Measurements from ENCODE around the gene HSPA1L. TPM values are rescaled to one million over a fixed set of nuclear protein-coding genes. Genes with fewer than 3 reads are reported as not detected.
A peak's percentile ranks its signal among the peaks of the same experiment; 100 is the strongest.
"Not testable (repeated sequence)": the region's sequence is repeated elsewhere in the genome, so short reads cannot be mapped to it uniquely, and the experiment has no call there.

Gene HSPA1L
- 1 to 10 TPM in 2 of 3 donors, under 1 TPM in 1; 0.70 to 3.8 (median 2.4) TPM for polyA plus RNA-seq

- peak; percentile 54 to 60 (median 59) for DNase-seq
- Mint-ChIP-seq H3K4me3 (peak within 1 kb of the TSS; percentile 90 to 96 (median 94)), H3K27me3 (ENCODE audit: low read depth in 3 of 3) (peaks cover 2 to 9% (median 3%) of the 10 kb centered on the region in 3 donors), H3K36me3 (peaks cover 0 to 7% (median 7%) of the 10 kb centered on the region in 3 donors), H3K27ac (peak within 1 kb of the TSS; percentile 83 to 94 (median 90)), H3K9me3 (no peaks in the 10 kb centered on the region), H3K4me1 (peaks cover 28 to 34% of the 10 kb centered on the region in 2 donors)
Observed at GRCh38 chr6:31815025-31815838, at the start of gene HSPA1L, which contains the start of gene HSPA1A. TSS of gene HSPA1L (minus strand) at chr6:31815283. CDS start at chr6:31811972, 3,311 bp downstream. TSS of gene HSPA1A (plus strand) at chr6:31815543. CDS start at chr6:31815757, 214 bp downstream.

- DNase-seq, result no peak
- Mint-ChIP-seq H3K9me3 (no peaks in the 10 kb centered on the region), H3K27me3 (ENCODE audit: low read depth in 3 of 3) (peaks cover 12 to 21% (median 14%) of the 10 kb centered on the region in 3 donors), H3K36me3 (peaks cover 0 to 4% (median 0%) of the 10 kb centered on the region in 3 donors), H3K4me1 (peaks cover 29 to 31% of the 10 kb centered on the region in 2 donors), H3K27ac (no peak overlapping the region), H3K4me3 (peak overlapping the region in 1 of 5 donors; percentile 83)
Observed at GRCh38 chr6:31864818-31865204, 49.7 kb upstream of the HSPA1L start.

- peak overlapping the region; percentile 86 to 97 (median 93) for H3K27ac Mint-ChIP-seq
- not testable (repeated sequence) for H3K36me3 Mint-ChIP-seq, H3K9me3 Mint-ChIP-seq, DNase-seq
- peaks cover 12 to 21% (median 15%) of the 10 kb centered on the region in 3 donors for H3K27me3 Mint-ChIP-seq (ENCODE audit: low read depth in 3 of 3)
- H3K4me1 Mint-ChIP-seq, result peaks cover 29 to 31% of the 10 kb centered on the region in 2 donors
- H3K4me3 Mint-ChIP-seq, result peak overlapping the region; percentile 83 to 95 (median 94)
Observed at GRCh38 chr6:31864123-31864562, 49.1 kb upstream of the HSPA1L start.

DNA sequence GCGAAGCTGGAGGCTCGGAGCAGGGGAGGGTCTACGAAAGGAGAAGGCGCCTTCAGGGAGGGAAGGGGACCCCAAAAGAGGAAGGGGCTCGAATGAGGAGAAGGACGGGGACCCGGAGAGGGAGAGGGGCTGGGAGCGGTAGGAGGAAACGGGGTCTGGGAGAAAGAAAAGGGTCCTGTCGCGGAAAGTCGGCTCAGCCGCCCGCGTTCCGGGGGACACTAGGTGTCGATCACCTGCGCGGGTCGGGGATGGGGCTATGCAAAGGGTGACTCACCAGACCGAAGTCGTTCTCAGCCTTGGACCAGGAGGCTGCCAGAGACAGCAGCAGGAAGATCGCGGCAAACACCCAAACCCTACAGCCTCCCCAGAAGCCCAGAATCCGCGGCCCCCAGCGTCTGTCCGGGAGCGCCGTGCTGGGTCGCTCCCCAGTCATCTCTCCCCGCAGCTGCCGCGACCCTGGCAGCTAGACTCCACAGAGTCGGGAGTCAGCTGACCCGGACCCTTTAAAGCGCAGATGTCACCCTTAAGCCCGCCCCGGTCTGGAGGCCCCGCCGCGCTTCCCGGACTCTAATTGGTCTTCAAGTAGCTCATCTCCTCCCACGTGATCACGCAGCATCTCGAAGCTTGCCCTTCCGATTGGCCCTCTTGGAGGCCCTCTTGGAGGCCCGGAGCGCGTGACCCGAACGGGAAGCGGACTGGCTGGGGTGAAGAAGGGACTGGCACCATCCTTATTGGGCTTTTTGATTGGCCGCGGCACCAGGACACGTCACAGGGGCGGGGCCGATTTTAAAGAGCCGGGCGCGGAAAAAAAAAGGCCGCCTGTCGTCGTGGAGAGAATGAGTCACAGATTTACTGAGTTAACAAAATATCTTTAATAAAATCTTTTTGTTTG is 47.5 kb upstream of the HSPA1L start, which contains the start of gene NEU1:
TSS of gene NEU1 (minus strand) at position 478 of the 892 bp plus-strand sequence. CDS start at position 433, 45 bp downstream.
- H3K27ac Mint-ChIP-seq, result peak within 1 kb of the TSS; percentile 86 to 97 (median 93)
- DNase-seq, result peak; percentile 99
- peak within 1 kb of the TSS; percentile 83 to 95 (median 94) for H3K4me3 Mint-ChIP-seq
- H3K36me3 Mint-ChIP-seq, result peaks cover 0 to 14% (median under 1%) of the 10 kb centered on the region in 3 donors
- H3K4me1 Mint-ChIP-seq, result peaks cover 29 to 31% of the 10 kb centered on the region in 2 donors
- no peaks in the 10 kb centered on the region for H3K9me3 Mint-ChIP-seq
- H3K27me3 Mint-ChIP-seq (ENCODE audit: low read depth in 3 of 3), result peaks cover 15 to 16% (median 15%) of the 10 kb centered on the region in 3 donors

DNA sequence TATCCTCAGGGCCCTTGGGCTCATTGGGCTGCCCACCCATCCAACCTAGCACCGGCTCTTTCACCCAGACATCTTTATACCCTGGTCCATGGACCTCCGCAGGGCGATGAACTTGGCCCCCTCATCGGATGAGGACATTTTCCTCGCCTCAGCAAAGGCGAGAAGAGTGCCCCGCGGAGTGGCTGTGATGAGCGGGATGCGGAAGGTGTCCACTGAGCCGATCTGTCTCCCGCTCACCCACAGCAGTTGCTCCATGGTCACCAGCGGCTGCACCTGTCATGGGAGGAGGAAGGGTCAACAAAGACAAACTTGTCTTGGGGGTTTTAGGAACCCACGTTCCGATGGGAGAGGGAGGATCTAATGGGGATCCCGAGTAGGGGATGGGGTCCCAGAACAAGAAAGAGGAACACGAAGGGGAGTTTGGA is 46.8 kb upstream of the HSPA1L start:
- peak overlapping the region; percentile 83 to 95 (median 94) for H3K4me3 Mint-ChIP-seq

GRCh38 chr6:31861150-31861549 is 46.1 kb upstream of the HSPA1L start:
- H3K36me3 Mint-ChIP-seq, result peaks cover 0 to 14% (median 7%) of the 10 kb centered on the region in 3 donors
- peak overlapping the region in 3 of 6 donors; percentile 93 to 97 (median 93) for H3K27ac Mint-ChIP-seq
- H3K4me3 Mint-ChIP-seq, result peak overlapping the region in 4 of 5 donors; percentile 83 to 95 (median 94)

More for the DNA sequence above, 46.8 kb upstream of the HSPA1L start:
- Mint-ChIP-seq H3K27me3 (ENCODE audit: low read depth in 3 of 3) (peaks cover 15 to 16% (median 15%) of the 10 kb centered on the region in 3 donors), H3K27ac (peak overlapping the region; percentile 86 to 97 (median 93)), H3K4me1 (peaks cover 29 to 31% of the 10 kb centered on the region in 2 donors), H3K36me3 (peaks cover 0 to 14% (median 7%) of the 10 kb centered on the region in 3 donors), H3K9me3 (no peaks in the 10 kb centered on the region)
- no peak for DNase-seq

GRCh38 chr6:31860349-31860748 is 45.3 kb upstream of the HSPA1L start:
- H3K4me3 Mint-ChIP-seq, result peak overlapping the region in 2 of 5 donors; percentile 24 to 36
- peak overlapping the region in 1 of 6 donors; percentile 69 for H3K27ac Mint-ChIP-seq
- H3K9me3 Mint-ChIP-seq, result no peaks in the 10 kb centered on the region

More at GRCh38 chr6:31861150-31861549, 46.1 kb upstream of the HSPA1L start:
- no peak for DNase-seq
- no peaks in the 10 kb centered on the region for H3K9me3 Mint-ChIP-seq
- H3K4me1 Mint-ChIP-seq, result peaks cover 29 to 31% of the 10 kb centered on the region in 2 donors
- peaks cover 15 to 16% (median 15%) of the 10 kb centered on the region in 3 donors for H3K27me3 Mint-ChIP-seq (ENCODE audit: low read depth in 3 of 3)

GRCh38 chr6:31859923-31860322 is 44.8 kb upstream of the HSPA1L start:
- H3K27me3 Mint-ChIP-seq (ENCODE audit: low read depth in 3 of 3), result peaks cover 15 to 16% (median 15%) of the 10 kb centered on the region in 3 donors
- H3K4me1 Mint-ChIP-seq, result peaks cover 29 to 31% of the 10 kb centered on the region in 2 donors
- H3K9me3 Mint-ChIP-seq, result no peaks in the 10 kb centered on the region
- peak overlapping the region in 2 of 6 donors; percentile 61 to 69 for H3K27ac Mint-ChIP-seq
- peak overlapping the region in 4 of 5 donors; percentile 24 to 61 (median 37) for H3K4me3 Mint-ChIP-seq
- H3K36me3 Mint-ChIP-seq, result peaks cover 0 to 14% (median 7%) of the 10 kb centered on the region in 3 donors
- DNase-seq, result no peak

More at GRCh38 chr6:31860349-31860748, 45.3 kb upstream of the HSPA1L start:
- Mint-ChIP-seq H3K27me3 (ENCODE audit: low read depth in 3 of 3) (peaks cover 15 to 16% (median 15%) of the 10 kb centered on the region in 3 donors), H3K36me3 (peaks cover 0 to 14% (median 7%) of the 10 kb centered on the region in 3 donors), H3K4me1 (peaks cover 29 to 31% of the 10 kb centered on the region in 2 donors)
- no peak for DNase-seq

DNA sequence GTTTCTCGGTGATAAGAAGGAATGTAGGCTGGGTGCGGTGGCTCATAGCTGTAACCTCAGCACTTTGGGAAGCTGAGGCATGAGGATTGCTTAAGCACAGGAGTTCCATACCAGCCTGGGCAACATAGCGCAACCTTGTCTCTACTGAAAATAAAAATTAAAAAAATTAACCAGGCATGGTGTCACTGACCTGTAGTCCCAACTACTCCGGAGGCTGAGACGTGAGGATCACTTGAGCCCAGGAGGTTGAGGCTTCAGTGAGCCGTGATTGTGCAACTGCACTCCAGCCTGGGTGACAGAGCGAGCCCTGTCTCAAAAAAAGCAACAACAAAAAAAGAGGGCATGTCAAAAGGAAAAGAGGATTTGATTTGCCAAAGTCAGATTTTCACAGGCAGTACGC is 43.6 kb upstream of the HSPA1L start:
- Mint-ChIP-seq H3K27ac (no peak overlapping the region), H3K4me1 (peaks cover 23 to 25% of the 10 kb centered on the region in 2 donors), H3K9me3 (no peaks in the 10 kb centered on the region), H3K27me3 (ENCODE audit: low read depth in 3 of 3) (peaks cover 10 to 15% (median 15%) of the 10 kb centered on the region in 3 donors), H3K4me3 (no peak overlapping the region), H3K36me3 (peaks cover 0 to 14% (median 7%) of the 10 kb centered on the region in 3 donors)
- no peak for DNase-seq

GRCh38 chr6:31857774-31858173 is 42.7 kb upstream of the HSPA1L start:
- Mint-ChIP-seq H3K4me1 (peaks cover 15 to 16% of the 10 kb centered on the region in 2 donors), H3K36me3 (peaks cover 0 to 14% (median 7%) of the 10 kb centered on the region in 3 donors), H3K27ac (peak overlapping the region in 1 of 6 donors; percentile 34), H3K27me3 (ENCODE audit: low read depth in 3 of 3) (peaks cover 5 to 12% (median 7%) of the 10 kb centered on the region in 3 donors)
- not testable (repeated sequence) for H3K4me3 Mint-ChIP-seq, H3K9me3 Mint-ChIP-seq, DNase-seq

GRCh38 chr6:31851980-31852718 is 37.1 kb upstream of the HSPA1L start:
- not testable (repeated sequence) for H3K4me1 Mint-ChIP-seq; H3K9me3 Mint-ChIP-seq; H3K4me3 Mint-ChIP-seq; H3K36me3 Mint-ChIP-seq; DNase-seq; H3K27me3 Mint-ChIP-seq (ENCODE audit: low read depth in 3 of 3); H3K27ac Mint-ChIP-seq

- no peaks in the 10 kb centered on the region for H3K4me1 Mint-ChIP-seq
- no peak for DNase-seq
- H3K27ac Mint-ChIP-seq, result no peak overlapping the region
- no peaks in the 10 kb centered on the region for H3K36me3 Mint-ChIP-seq
- no peaks in the 10 kb centered on the region for H3K27me3 Mint-ChIP-seq (ENCODE audit: low read depth in 3 of 3)
- H3K4me3 Mint-ChIP-seq, result no peak overlapping the region
- no peaks in the 10 kb centered on the region for H3K9me3 Mint-ChIP-seq
Observed at GRCh38 chr6:31851485-31851832, 36.4 kb upstream of the HSPA1L start.

Data from immature natural killer cell (primary cell).